HuH-7 (cell line): ENCODE results near the gene RIPOR2.
A peak's percentile ranks its signal among the peaks of the same experiment; 100 is the strongest.
"Not testable (repeated sequence)": the region's sequence is repeated elsewhere in the genome, so short reads cannot be mapped to it uniquely, and the experiment has no call there.

Experiments used
- DNase-seq: peaks from one replicate; pipeline ENCODE4 v3.0.0; 2011; ENCODE audit warnings: low spot score

RIPOR2 gene

GRCh38 chr6:24802271-24803059 lies 133.3 kb downstream of the RIPOR2 start:
- no peak for DNase-seq

- DNase-seq, result no peak
These were observed 136.2 kb downstream of the RIPOR2 start for GRCh38 chr6:24799541-24799915.

- DNase-seq, result no peak
These were observed 136.8 kb downstream of the RIPOR2 start, which contains the start of gene ARMH2 for GRCh38 chr6:24798740-24799540. Gene ARMH2 (minus strand): TSS chr6:24798917. CDS start chr6:24798857, 60 bp downstream.

- DNase-seq, result no peak
These were observed 138.1 kb downstream of the RIPOR2 start for GRCh38 chr6:24797596-24798216.

GRCh38 chr6:24796616-24797290 lies 139.0 kb downstream of the RIPOR2 start:
- DNase-seq, result no peak

GRCh38 chr6:24795106-24795505 lies 140.7 kb downstream of the RIPOR2 start:
- no peak for DNase-seq

GRCh38 chr6:24788031-24788665 lies 147.6 kb downstream of the RIPOR2 start:
- DNase-seq, result no peak

- DNase-seq, result no peak
These were observed 155.6 kb downstream of the RIPOR2 start for GRCh38 chr6:24780206-24780605.

GRCh38 chr6:24779416-24780016 lies 156.2 kb downstream of the RIPOR2 start:
- DNase-seq, result no peak

- no peak for DNase-seq
These were observed 156.9 kb downstream of the RIPOR2 start for GRCh38 chr6:24778878-24779277.

- DNase-seq, result no peak
These were observed 157.6 kb downstream of the RIPOR2 start for GRCh38 chr6:24778121-24778520.

- DNase-seq, result no peak
These were observed 158.5 kb downstream of the RIPOR2 start for GRCh38 chr6:24777227-24777626.

- DNase-seq, result no peak
These were observed 160.2 kb downstream of the RIPOR2 start for GRCh38 chr6:24775520-24776058.

GRCh38 chr6:24774696-24775519 lies 160.9 kb downstream of the RIPOR2 start, which contains the start of gene GMNN:
Gene GMNN (plus strand): TSS chr6:24774937. CDS start chr6:24777247, 2,310 bp downstream.
- DNase-seq, result peak; percentile 84

- DNase-seq, result no peak
These were observed 167.4 kb downstream of the RIPOR2 start for GRCh38 chr6:24768361-24768760.

GRCh38 chr6:24766680-24767462 lies 168.9 kb downstream of the RIPOR2 start:
- DNase-seq, result no peak

- DNase-seq, result not testable (repeated sequence)
These were observed 169.8 kb downstream of the RIPOR2 start for GRCh38 chr6:24765968-24766367.

- not testable (repeated sequence) for DNase-seq
These were observed 170.6 kb downstream of the RIPOR2 start for GRCh38 chr6:24764833-24765828.
